GM12864 (cell line): ENCODE results near the gene EVX1.

Source experiments
- DNase-seq: peaks from one replicate; pipeline ENCODE4 v3.0.0-alpha.2; 2011; ENCODE audit warnings: low read depth
- H3K4me3 ChIP-seq: 2 replicates; pipeline ENCODE4 v1.5.1; 2011; ENCODE audit warnings: mild to moderate bottlenecking, low read depth, low read length, control low read depth
- TF ChIP-seq, protein P1 (sequence below): IDR thresholded peaks from 2 replicates; pipeline ENCODE4 v1.5.1; 2011; ENCODE audit warnings: low read depth, mild to moderate bottlenecking, moderate library complexity, low read length, control low read depth, inconsistent platforms; ENCODE audit errors: missing control alignments

Gene EVX1

GRCh38 chr7:27197137-27198042 lies 45.2 kb upstream of the EVX1 start:
- DNase-seq: no peak
- H3K4me3 ChIP-seq: no peak overlapping the region

GRCh38 chr7:27198138-27198841 lies 44.3 kb upstream of the EVX1 start:
- no peak overlapping the region for H3K4me3 ChIP-seq
- no peak for DNase-seq
- TF ChIP-seq, protein P1, sequence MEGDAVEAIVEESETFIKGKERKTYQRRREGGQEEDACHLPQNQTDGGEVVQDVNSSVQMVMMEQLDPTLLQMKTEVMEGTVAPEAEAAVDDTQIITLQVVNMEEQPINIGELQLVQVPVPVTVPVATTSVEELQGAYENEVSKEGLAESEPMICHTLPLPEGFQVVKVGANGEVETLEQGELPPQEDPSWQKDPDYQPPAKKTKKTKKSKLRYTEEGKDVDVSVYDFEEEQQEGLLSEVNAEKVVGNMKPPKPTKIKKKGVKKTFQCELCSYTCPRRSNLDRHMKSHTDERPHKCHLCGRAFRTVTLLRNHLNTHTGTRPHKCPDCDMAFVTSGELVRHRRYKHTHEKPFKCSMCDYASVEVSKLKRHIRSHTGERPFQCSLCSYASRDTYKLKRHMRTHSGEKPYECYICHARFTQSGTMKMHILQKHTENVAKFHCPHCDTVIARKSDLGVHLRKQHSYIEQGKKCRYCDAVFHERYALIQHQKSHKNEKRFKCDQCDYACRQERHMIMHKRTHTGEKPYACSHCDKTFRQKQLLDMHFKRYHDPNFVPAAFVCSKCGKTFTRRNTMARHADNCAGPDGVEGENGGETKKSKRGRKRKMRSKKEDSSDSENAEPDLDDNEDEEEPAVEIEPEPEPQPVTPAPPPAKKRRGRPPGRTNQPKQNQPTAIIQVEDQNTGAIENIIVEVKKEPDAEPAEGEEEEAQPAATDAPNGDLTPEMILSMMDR: no peak

More at GRCh38 chr7:27197137-27198042, 45.2 kb upstream of the EVX1 start:
- TF ChIP-seq, protein P1: no peak

DNA sequence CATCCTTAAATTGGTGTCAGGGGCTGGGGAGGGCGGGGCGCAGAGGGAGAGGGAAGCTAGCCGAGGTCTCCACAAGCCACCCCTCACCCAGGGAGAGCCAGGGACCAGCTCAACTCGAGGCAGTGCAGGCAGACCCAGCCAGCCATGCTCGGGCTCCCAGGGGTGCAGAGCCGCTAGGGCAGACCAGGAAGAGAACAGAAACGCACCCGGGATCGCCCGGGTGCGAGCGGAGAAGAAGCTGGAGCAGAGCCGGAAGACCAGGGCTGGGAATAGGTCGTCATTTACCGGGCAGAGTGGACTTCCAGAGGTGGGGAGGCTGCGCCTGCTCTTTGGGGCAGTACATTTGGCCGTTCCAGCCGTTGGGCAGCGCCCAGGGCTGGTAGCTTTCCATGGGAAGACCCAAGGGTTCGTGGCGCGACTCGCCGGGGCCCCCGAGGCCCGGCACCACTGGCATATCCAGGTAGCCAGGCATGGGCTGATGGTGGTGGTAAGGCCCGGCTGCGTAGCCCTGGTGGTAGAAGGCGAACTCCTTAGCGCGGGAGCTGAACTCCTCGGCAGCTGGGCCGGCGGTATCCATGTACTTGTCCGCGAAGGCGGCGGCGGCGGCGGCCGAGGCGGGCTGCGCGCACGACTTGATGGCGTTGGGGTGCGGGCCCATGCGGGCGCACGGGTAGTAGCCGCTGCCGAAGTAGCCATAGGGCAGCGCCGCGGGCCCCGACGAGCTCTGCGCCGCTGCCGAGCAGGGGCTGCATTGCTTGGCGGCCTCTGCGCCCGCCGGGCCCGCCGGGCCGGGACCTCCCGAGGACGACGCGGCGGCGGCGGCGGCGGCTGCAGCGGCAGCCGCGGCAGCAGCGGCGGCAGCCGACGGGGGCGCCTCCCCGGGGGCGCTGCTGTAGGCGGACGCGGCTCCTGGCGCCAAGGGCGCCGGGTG lies 43.5 kb upstream of the EVX1 start:
- TF ChIP-seq, protein P1: no peak
- H3K4me3 ChIP-seq: no peak overlapping the region
- no peak for DNase-seq

DNA sequence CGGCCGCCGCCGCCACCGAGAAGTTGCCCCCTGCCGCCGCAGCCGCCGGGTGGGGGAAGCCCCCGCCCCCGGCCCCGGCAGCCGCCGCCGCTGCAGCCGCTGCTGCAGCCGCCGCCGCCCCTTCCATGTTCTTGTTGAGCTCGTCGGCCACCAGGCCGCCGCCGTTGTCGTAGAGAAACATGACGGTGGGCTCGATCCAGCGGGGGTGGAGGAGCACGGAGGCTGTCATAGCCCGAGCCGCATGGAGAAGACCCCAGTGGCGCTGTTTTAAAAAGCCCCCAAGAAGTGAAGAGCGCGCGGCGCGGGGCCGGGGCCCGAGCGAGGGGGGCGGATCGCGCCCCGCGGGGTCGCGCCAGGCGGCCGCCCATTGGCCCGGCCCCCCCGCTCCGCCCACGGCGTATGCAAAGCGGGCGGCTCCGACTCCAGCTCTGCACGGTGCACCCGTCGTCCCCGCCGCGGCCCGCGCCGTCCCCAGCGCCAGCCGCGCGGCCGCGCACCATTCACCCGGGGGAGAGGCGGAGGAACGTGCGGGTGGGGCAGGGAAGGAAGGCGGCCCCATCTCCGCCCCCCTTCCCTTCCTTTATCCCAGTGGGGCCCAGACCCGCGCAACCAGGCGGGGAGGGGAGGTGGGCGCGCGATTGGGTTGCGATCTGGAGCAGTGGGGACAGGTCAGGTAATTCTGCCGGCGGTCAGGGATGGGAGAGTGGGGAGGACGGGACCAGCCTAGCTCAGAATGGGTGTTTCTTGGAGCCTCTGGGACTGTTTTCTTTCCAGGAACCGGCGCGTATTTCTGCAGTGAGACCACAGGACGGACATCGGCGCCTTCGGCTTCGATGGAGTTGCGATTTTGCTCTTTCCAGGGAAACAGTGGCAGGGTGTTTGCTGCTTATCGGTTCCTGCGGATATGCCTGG lies 42.5 kb upstream of the EVX1 start, which contains the start of gene HOXA13:
TSS of gene HOXA13 (minus strand) at position 243 of the 912 bp plus-strand sequence. CDS start at position 229, 14 bp downstream.
- DNase-seq: no peak

GRCh38 chr7:27200761-27201579 lies 41.6 kb upstream of the EVX1 start:
- DNase-seq: no peak
- TF ChIP-seq, protein P1: no peak
- H3K4me3 ChIP-seq: no peak overlapping the region

More for the DNA sequence above, 42.5 kb upstream of the EVX1 start, which contains the start of gene HOXA13:
- TF ChIP-seq, protein P1: no peak
- H3K4me3 ChIP-seq: peak within 1 kb of the TSS; percentile 20; the same call in 1 of the 2 replicates
